GM23248 (cell line): Measurements from ENCODE around the gene AKR7A2.

Experiments
- EZH2 ChIP-seq: fragments of 200-600 bp; sonication (generic); IDR thresholded peaks from 2 replicates; pipeline ENCODE4 v1.6.1; 2018; ENCODE audit warnings: antibody characterized with exemption, mild to moderate bottlenecking; ENCODE audit not compliant: insufficient read depth, poor library complexity, severe bottlenecking
- EZH2phosphoT487 ChIP-seq: fragments of 200-600 bp; sonication (generic); IDR thresholded peaks from 2 replicates; pipeline ENCODE4 v1.6.1; 2018; ENCODE audit warnings: antibody characterized with exemption, moderate library complexity, mild to moderate bottlenecking, low read depth; ENCODE audit not compliant: insufficient read depth

DNA sequence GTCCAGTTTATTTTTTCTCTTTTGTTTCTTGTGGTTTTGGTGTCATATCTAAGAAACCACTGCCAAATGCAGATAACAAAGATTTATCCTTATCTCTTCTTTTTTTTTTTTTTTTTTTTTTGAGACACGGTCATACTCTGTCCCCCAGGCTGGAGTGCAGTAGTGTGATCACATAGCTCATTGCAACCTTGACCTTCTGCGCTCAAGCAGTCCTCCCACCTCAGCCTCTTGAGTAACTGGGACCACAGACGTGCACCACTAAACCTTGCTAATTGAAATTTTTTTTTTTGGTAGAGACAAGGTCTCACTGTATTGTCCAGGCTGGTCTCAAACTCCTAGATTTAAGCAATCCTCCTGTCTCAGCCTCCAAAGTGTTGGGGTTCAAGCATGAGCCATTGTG lies 9.1 kb upstream of the AKR7A2 start:
- TF ChIP-seq EZH2 (no peak), EZH2phosphoT487 (no peak)
